Liver (tissue), 9 donors: Measurements from ENCODE around the gene CCDC195. TPM values are rescaled to one million over a fixed set of nuclear protein-coding genes. Genes with fewer than 3 reads are reported as not detected.

Experiments used
- DNase-seq: peaks from one replicate; pipeline ENCODE4 v3.0.0-alpha.2; 2017; ENCODE audit warnings: low spot score
- H3K27ac ChIP-seq, 2 donors: one replicate each; pipeline ENCODE4 v1.7.0; 2013; ENCODE audit warnings: inconsistent platforms in 2 of 2, low read length in 2 of 2, control low read depth in 1 of 2, low read depth in 1 of 2, mild to moderate bottlenecking in 1 of 2
- H3K27me3 ChIP-seq, 4 donors: one replicate each; pipeline versions ENCODE4 v1.6.1 to v1.7.0; 2013; ENCODE audit warnings: low read length in 3 of 4, inconsistent platforms in 1 of 4, mild to moderate bottlenecking in 1 of 4, moderate library complexity in 1 of 4; ENCODE audit not compliant: control insufficient read depth in 4 of 4, insufficient read depth in 4 of 4
- H3K36me3 ChIP-seq, 4 donors: one replicate each; pipeline versions ENCODE4 v1.6.1 to v1.7.0; 2013; ENCODE audit warnings: low read length in 3 of 4, mild to moderate bottlenecking in 3 of 4, low read depth in 1 of 4, moderate library complexity in 1 of 4; ENCODE audit not compliant: control insufficient read depth in 4 of 4, insufficient read depth in 3 of 4
- H3K4me1 ChIP-seq, 4 donors: one replicate each; pipeline versions ENCODE4 v1.6.1 to v1.7.0; 2013; ENCODE audit warnings: low read length in 3 of 4, mild to moderate bottlenecking in 3 of 4, moderate library complexity in 1 of 4; ENCODE audit not compliant: control insufficient read depth in 4 of 4, insufficient read depth in 4 of 4
- H3K4me3 ChIP-seq, 3 donors: one replicate each; pipeline versions ENCODE4 v1.6.1 to v1.7.0; 2013; ENCODE audit warnings: low read length in 3 of 3, control low read depth in 1 of 3, low read depth in 1 of 3, mild to moderate bottlenecking in 1 of 3
- H3K9ac ChIP-seq, 2 donors: one replicate each; pipeline ENCODE4 v1.7.0; 2013; ENCODE audit warnings: low read length in 2 of 2, mild to moderate bottlenecking in 2 of 2, moderate library complexity in 2 of 2, control low read depth in 1 of 2, low read depth in 1 of 2
- H3K9me3 ChIP-seq, 4 donors: one replicate each; pipeline versions ENCODE4 v1.6.1 to v1.7.0; 2013; ENCODE audit warnings: low read length in 3 of 4; ENCODE audit not compliant: control insufficient read depth in 4 of 4
- EGR1 ChIP-seq, 2 donors: IDR thresholded peaks; 2 replicates each; pipeline ENCODE4 v1.6.1; 2016 to 2018; ENCODE audit warnings: antibody characterized with exemption in 2 of 2, low read depth in 2 of 2
- FOXA1 ChIP-seq: IDR thresholded peaks from 2 replicates; pipeline ENCODE4 v1.6.1; 2016; ENCODE audit warnings: antibody characterized with exemption
- FOXA2 ChIP-seq: IDR thresholded peaks from 2 replicates; pipeline ENCODE4 v1.6.1; 2016; ENCODE audit warnings: antibody characterized with exemption
- GABPA ChIP-seq, 2 donors: IDR thresholded peaks in 1 of 2; conservative IDR thresholded peaks in 1 of 2; 2 replicates each; pipeline ENCODE4 v1.6.1; 2016; ENCODE audit warnings: antibody characterized with exemption in 2 of 2, mild to moderate bottlenecking in 1 of 2, moderate library complexity in 1 of 2
- HNF4A ChIP-seq, 2 donors: conservative IDR thresholded peaks; 2 replicates each; pipeline ENCODE4 v1.6.1; 2016; ENCODE audit warnings: antibody characterized with exemption in 2 of 2, mild to moderate bottlenecking in 2 of 2
- HNF4G ChIP-seq: IDR thresholded peaks from 2 replicates; pipeline ENCODE4 v1.6.1; 2016; ENCODE audit warnings: antibody characterized with exemption
- JUND ChIP-seq, 2 donors: IDR thresholded peaks; 2 replicates each; pipeline ENCODE4 v1.6.1; 2016; ENCODE audit warnings: antibody characterized with exemption in 2 of 2
- NR2F2 ChIP-seq: IDR thresholded peaks from 2 replicates; pipeline ENCODE4 v1.6.1; 2016; ENCODE audit warnings: antibody characterized with exemption
- RXRA ChIP-seq, 2 donors: IDR thresholded peaks; 2 replicates each; pipeline ENCODE4 v1.6.1; 2017 to 2018; ENCODE audit warnings: antibody characterized with exemption in 2 of 2, mild to moderate bottlenecking in 1 of 2
- SP1 ChIP-seq: IDR thresholded peaks from 2 replicates; pipeline ENCODE4 v1.6.1; 2018; ENCODE audit warnings: antibody characterized with exemption, mild to moderate bottlenecking
- TAF1 ChIP-seq: conservative IDR thresholded peaks from 2 replicates; pipeline ENCODE4 v1.6.1; 2016; ENCODE audit warnings: antibody characterized with exemption, mild to moderate bottlenecking
- YY1 ChIP-seq: IDR thresholded peaks from 2 replicates; pipeline ENCODE4 v1.6.1; 2016; ENCODE audit warnings: antibody characterized with exemption, mild to moderate bottlenecking
- whole genome bisulfite sequencing: extraction: QIAGEN DNeasy Blood & Tissue Kit; methylation state at CpG from one replicate; pipeline ENCODE4 v1.1.7; 2013; 5-methylcytosine and 5-hydroxymethylcytosine counted together
- polyA plus RNA-seq, 2 donors: library from polyadenylated mRNA; stranded (reverse) in 1 of 2; unstranded in 1 of 2; fragments of 200-250 nt in 1 of 2; fragments of >200 nt in 1 of 2; fragmentation: Nextera tagmentation in 1 of 2; extraction: Ambion mirVana in 1 of 2; gene quantifications; one replicate each; pipeline versions ENCODE4 v1.2.1 to v1.2.3, GENCODE V29; 2013 to 2015
- total RNA-seq, 2 donors: library from RNA; depleted of rRNA; stranded (reverse); fragments of >200 nt; gene quantifications; one replicate each; pipeline ENCODE4 v1.2.3, GENCODE V29; 2014
- TF ChIP-seq, protein P1 (sequence below): fragments of 150-350 bp; IDR thresholded peaks from 2 replicates; pipeline ENCODE4 v1.5.1; 2017; ENCODE audit warnings: improper control_type of control experiment, low read depth, low read length; ENCODE audit not compliant: missing input control
- TF ChIP-seq, protein P2 (sequence below): IDR thresholded peaks from 2 replicates; pipeline ENCODE4 v1.6.1; 2016; ENCODE audit warnings: antibody characterized with exemption
- TF ChIP-seq, protein P3 (sequence below): IDR thresholded peaks from 2 replicates; pipeline ENCODE4 v1.6.1; 2016; ENCODE audit warnings: antibody characterized with exemption
- TF ChIP-seq, protein P4 (sequence below): IDR thresholded peaks from 2 replicates; pipeline ENCODE4 v1.6.1; 2016; ENCODE audit warnings: antibody characterized with exemption
- TF ChIP-seq, protein P5 (sequence below): IDR thresholded peaks from 2 replicates; pipeline ENCODE4 v1.6.1; 2016; ENCODE audit warnings: antibody characterized with exemption, mild to moderate bottlenecking
- donor health status: healthy.
- donor health status: healthy.
- donor health status: healthy.
- donor health status: healthy.
- donor health status: healthy.

Gene CCDC195
- total and polyA plus RNA-seq, 4 donors: not detected

DNA sequence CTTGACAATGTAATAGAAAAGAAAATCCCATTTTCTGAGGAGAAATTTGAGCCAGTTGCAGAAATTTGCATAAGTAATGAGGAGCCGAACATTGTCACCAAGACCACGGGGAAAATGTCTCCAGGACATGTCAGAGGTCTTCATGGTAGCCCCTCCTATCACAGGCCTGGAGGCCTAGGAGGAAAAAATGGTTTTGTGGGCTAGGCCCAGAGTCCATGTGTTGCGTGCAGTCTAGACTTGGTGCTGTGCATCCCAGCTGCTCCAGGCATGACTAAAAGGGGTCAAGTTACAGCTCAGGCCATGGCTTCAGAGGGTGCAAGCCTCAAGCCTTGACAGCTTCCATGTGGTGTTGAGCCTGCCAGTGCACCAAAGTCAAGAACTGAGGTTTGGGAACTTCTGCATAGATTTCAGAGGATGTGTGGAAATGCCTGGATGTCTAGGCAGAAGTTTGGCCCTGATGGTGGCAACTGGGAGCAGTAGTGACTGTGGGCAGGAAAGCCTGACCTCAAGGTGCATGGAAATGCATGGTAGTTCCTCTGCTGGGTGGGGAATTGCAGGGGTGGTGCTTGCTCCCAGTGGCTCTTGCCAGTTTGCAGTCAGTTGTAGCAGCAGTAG is 41.9 kb upstream of the CCDC195 start (continued):
- TF ChIP-seq, protein P1, sequence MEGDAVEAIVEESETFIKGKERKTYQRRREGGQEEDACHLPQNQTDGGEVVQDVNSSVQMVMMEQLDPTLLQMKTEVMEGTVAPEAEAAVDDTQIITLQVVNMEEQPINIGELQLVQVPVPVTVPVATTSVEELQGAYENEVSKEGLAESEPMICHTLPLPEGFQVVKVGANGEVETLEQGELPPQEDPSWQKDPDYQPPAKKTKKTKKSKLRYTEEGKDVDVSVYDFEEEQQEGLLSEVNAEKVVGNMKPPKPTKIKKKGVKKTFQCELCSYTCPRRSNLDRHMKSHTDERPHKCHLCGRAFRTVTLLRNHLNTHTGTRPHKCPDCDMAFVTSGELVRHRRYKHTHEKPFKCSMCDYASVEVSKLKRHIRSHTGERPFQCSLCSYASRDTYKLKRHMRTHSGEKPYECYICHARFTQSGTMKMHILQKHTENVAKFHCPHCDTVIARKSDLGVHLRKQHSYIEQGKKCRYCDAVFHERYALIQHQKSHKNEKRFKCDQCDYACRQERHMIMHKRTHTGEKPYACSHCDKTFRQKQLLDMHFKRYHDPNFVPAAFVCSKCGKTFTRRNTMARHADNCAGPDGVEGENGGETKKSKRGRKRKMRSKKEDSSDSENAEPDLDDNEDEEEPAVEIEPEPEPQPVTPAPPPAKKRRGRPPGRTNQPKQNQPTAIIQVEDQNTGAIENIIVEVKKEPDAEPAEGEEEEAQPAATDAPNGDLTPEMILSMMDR: no peak
- TF ChIP-seq JUND (IDR thresholded peaks at IDR 0.05) (no peak), EGR1 (IDR thresholded peaks at IDR 0.05; ENCODE audit: low read depth in 2 of 2) (no peak), SP1 (no peak), HNF4G (no peak), TAF1 (no peak)

DNA sequence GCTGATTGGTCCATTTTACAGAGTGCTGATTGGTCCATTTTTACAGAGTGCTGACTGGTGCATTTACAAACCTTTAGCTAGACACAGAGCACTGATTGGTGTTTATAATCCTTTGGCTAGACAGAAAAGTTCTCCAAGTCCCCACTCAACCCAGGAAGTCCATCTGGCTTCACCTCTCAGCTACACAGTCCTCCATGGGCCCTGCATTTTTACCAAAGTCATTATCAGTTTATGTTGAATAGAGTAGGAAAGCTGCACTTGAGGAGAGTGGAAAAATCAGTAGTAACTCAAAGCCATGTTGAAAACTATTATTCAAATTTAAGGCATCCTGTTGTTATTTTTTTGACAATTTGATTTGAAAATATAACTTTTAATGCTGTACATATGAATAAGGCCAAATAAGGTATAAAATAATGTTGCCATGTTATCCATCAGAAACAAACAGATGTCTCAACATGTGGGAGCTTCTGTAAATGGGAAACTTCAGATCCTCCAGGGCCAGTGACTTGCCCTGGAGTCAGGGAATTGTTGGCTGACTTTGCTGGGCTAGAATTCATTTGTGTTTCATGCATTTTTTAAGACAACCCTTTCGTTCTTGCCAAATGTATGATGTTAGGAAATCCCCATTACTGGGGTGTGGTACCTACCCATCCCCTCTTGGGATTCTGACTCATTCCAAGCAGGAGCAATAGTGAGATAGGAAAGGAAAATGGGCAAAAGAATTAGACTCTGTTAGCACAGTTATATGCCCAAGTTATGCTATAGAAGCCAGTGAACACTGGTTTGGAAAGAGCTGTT is 37.8 kb upstream of the CCDC195 start:
- 68% methylated on average over 1 of the region's 1 CpG for WGBS
- DNase-seq: no peak

More for the DNA sequence above, 37.8 kb upstream of the CCDC195 start:
- H3K27ac ChIP-seq: no peak overlapping the region
- TF ChIP-seq RXRA (IDR thresholded peaks at IDR 0.05) (no peak), FOXA1 (no peak), SP1 (no peak), HNF4G (no peak), YY1 (no peak), FOXA2 (no peak), GABPA (IDR thresholded peaks at IDR 0.05 in 1 of 2, conservative IDR thresholded peaks at IDR 0.05 in 1 of 2) (no peak), HNF4A (conservative IDR thresholded peaks at IDR 0.05) (no peak), EGR1 (IDR thresholded peaks at IDR 0.05; ENCODE audit: low read depth in 2 of 2) (no peak), TAF1 (no peak), JUND (IDR thresholded peaks at IDR 0.05) (no peak), NR2F2 (no peak)
- TF ChIP-seq, protein P1: no peak
- TF ChIP-seq, protein P2, sequence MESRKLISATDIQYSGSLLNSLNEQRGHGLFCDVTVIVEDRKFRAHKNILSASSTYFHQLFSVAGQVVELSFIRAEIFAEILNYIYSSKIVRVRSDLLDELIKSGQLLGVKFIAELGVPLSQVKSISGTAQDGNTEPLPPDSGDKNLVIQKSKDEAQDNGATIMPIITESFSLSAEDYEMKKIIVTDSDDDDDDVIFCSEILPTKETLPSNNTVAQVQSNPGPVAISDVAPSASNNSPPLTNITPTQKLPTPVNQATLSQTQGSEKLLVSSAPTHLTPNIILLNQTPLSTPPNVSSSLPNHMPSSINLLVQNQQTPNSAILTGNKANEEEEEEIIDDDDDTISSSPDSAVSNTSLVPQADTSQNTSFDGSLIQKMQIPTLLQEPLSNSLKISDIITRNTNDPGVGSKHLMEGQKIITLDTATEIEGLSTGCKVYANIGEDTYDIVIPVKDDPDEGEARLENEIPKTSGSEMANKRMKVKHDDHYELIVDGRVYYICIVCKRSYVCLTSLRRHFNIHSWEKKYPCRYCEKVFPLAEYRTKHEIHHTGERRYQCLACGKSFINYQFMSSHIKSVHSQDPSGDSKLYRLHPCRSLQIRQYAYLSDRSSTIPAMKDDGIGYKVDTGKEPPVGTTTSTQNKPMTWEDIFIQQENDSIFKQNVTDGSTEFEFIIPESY: no peak
- TF ChIP-seq, protein P3, sequence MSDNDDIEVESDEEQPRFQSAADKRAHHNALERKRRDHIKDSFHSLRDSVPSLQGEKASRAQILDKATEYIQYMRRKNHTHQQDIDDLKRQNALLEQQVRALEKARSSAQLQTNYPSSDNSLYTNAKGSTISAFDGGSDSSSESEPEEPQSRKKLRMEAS: no peak
- TF ChIP-seq, protein P4, sequence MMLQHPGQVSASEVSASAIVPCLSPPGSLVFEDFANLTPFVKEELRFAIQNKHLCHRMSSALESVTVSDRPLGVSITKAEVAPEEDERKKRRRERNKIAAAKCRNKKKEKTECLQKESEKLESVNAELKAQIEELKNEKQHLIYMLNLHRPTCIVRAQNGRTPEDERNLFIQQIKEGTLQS: no peak
- TF ChIP-seq, protein P5, sequence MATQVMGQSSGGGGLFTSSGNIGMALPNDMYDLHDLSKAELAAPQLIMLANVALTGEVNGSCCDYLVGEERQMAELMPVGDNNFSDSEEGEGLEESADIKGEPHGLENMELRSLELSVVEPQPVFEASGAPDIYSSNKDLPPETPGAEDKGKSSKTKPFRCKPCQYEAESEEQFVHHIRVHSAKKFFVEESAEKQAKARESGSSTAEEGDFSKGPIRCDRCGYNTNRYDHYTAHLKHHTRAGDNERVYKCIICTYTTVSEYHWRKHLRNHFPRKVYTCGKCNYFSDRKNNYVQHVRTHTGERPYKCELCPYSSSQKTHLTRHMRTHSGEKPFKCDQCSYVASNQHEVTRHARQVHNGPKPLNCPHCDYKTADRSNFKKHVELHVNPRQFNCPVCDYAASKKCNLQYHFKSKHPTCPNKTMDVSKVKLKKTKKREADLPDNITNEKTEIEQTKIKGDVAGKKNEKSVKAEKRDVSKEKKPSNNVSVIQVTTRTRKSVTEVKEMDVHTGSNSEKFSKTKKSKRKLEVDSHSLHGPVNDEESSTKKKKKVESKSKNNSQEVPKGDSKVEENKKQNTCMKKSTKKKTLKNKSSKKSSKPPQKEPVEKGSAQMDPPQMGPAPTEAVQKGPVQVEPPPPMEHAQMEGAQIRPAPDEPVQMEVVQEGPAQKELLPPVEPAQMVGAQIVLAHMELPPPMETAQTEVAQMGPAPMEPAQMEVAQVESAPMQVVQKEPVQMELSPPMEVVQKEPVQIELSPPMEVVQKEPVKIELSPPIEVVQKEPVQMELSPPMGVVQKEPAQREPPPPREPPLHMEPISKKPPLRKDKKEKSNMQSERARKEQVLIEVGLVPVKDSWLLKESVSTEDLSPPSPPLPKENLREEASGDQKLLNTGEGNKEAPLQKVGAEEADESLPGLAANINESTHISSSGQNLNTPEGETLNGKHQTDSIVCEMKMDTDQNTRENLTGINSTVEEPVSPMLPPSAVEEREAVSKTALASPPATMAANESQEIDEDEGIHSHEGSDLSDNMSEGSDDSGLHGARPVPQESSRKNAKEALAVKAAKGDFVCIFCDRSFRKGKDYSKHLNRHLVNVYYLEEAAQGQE: no peak
- no peaks in the 10 kb centered on the region for H3K27me3 ChIP-seq
- H3K4me3 ChIP-seq: no peak overlapping the region
- no peaks in the 10 kb centered on the region for H3K4me1 ChIP-seq
- H3K36me3 ChIP-seq: no peaks in the 10 kb centered on the region
- peaks cover 0 to 5% (median 0%) of the 10 kb centered on the region in 4 donors for H3K9me3 ChIP-seq
- no peak overlapping the region for H3K9ac ChIP-seq
